Suprapubic skin (tissue), 4 donors: ENCODE data around the gene NMB.

Experiments used
- POLR2A ChIP-seq, 2 donors: fragments of 450-650 bp; IDR thresholded peaks; one replicate each; pipeline ENCODE4 v1.6.1; 2017; ENCODE audit warnings: antibody characterized with exemption in 2 of 2, mild to moderate bottlenecking in 2 of 2, moderate library complexity in 2 of 2
- POLR2AphosphoS5 ChIP-seq, 3 donors: sonication (generic); formaldehyde crosslinking; IDR thresholded peaks; one replicate each; pipeline ENCODE4 v1.6.1; 2017; ENCODE audit warnings: antibody characterized with exemption in 3 of 3
- TF ChIP-seq, protein P1 (sequence below), 2 donors: fragments of 200-600 bp in 1 of 2; fragments of 450-650 bp in 1 of 2; sonication (generic) in 1 of 2; IDR thresholded peaks; one replicate each; pipeline ENCODE4 v1.5.1; 2016 to 2019; ENCODE audit warnings: antibody characterized with exemption in 2 of 2, mild to moderate bottlenecking in 1 of 2, moderate library complexity in 1 of 2

DNA sequence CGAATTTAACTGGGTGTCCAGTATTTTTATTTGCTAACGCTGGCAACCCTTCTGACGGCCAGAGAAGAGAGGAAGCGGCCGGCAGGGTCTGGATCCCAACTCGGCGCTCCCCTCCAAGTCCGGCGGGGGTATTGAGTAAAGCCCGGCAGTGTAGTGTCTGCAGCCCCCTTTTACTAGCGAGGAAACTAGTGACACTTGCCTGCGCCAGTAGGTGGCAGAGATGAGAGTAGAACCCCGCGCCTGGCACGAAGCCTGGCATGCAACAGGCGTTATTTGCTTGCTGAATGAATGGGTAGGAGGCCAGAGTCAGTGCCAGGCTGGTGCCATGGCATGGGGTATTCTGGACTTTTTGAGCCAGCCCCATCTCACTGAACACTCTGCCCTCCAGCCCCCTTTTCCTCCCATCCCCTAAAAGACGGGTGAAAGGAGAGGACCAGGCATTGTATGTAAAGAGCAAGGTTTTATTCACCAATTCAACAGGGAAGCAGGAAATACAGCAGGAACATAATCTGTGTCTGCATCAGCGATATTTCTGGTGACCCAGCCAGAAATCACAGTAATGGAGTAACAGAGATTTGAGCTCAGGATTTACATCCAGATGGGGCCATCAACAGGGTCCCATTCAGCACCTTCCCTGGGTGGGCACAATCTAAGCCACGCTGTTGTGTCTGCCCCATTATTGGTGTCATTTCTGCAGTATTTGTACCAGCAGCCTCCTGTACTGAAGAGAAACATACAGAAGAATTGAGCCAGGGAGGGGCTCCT, 3.1 kb downstream of the NMB start:
- TF ChIP-seq POLR2A (IDR thresholded peaks at IDR 0.05) (no peak), POLR2AphosphoS5 (IDR thresholded peaks at IDR 0.05) (no peak)
- TF ChIP-seq, protein P1, sequence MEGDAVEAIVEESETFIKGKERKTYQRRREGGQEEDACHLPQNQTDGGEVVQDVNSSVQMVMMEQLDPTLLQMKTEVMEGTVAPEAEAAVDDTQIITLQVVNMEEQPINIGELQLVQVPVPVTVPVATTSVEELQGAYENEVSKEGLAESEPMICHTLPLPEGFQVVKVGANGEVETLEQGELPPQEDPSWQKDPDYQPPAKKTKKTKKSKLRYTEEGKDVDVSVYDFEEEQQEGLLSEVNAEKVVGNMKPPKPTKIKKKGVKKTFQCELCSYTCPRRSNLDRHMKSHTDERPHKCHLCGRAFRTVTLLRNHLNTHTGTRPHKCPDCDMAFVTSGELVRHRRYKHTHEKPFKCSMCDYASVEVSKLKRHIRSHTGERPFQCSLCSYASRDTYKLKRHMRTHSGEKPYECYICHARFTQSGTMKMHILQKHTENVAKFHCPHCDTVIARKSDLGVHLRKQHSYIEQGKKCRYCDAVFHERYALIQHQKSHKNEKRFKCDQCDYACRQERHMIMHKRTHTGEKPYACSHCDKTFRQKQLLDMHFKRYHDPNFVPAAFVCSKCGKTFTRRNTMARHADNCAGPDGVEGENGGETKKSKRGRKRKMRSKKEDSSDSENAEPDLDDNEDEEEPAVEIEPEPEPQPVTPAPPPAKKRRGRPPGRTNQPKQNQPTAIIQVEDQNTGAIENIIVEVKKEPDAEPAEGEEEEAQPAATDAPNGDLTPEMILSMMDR (IDR thresholded peaks at IDR 0.05), result peak in 1 of 2 donors; percentile 52
